ENCODE data around the gene KRTAP20-3.

Gene KRTAP20-3

GRCh38 chr21:30689822-30690221 lies 47.2 kb downstream of the KRTAP20-3 start:
- no peak for FAIRE-seq

Data from A204.1 (cell line).